Stimulated activated CD8-positive, alpha-beta memory T cell treated with anti-CD3 and anti-CD28 coated beads, Interleukin-7, amount 100 ng/mL, for 24 hours (primary cell): ENCODE results near the gene DYNC2H1.
"Not testable (repeated sequence)": the region's sequence is repeated elsewhere in the genome, so short reads cannot be mapped to it uniquely, and the experiment has no call there.

Experiments used
- DNase-seq: peaks from one replicate; pipeline ENCODE4 v3.0.0-alpha.2; 2020; ENCODE audit warnings: low read depth

The DYNC2H1 gene

GRCh38 chr11:103372906-103373305, 263.7 kb downstream of the DYNC2H1 start:
- DNase-seq: no peak

DNA sequence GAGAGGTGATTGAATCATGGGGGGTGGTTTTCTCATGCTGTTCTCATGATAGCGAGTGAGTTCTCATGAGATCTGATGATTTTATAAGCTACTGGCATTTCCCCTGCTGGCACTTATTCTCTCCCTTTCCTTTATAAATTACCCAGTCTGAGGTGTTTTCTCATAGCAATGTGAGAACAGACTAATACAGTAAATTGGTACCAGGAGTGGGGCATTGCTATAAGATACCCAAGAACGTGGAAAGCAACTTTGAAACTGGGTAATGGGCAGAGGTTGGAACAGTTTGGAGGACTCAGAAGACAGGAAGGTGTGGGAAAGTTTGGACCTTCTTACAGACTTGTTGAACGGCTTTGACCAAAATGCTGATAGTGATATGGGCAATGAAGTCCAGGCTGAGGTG, 265.0 kb downstream of the DYNC2H1 start:
- not testable (repeated sequence) for DNase-seq

GRCh38 chr11:103378931-103379330, 269.7 kb downstream of the DYNC2H1 start:
- DNase-seq: no peak

DNA sequence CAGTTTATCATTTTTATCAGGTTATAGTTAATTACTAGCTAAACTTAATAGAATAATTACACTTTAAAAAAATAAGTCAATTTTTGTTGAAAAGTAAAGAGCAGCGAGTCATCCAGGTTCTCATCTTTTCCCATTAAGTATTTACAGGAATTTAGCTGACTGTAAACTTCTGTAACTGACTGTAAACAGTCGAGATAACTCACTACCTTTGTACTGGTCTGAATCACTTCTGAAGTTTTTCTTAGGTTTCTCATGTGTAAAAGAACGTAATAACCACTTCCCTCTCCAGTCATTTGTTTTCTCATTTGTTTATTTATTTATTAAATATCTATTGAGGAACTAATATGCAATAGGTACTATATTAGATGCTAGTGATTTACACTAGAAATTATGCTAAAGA, 270.8 kb downstream of the DYNC2H1 start:
- no peak for DNase-seq

- DNase-seq: no peak
Observed at GRCh38 chr11:103384652-103385051, 275.4 kb downstream of the DYNC2H1 start.

DNA sequence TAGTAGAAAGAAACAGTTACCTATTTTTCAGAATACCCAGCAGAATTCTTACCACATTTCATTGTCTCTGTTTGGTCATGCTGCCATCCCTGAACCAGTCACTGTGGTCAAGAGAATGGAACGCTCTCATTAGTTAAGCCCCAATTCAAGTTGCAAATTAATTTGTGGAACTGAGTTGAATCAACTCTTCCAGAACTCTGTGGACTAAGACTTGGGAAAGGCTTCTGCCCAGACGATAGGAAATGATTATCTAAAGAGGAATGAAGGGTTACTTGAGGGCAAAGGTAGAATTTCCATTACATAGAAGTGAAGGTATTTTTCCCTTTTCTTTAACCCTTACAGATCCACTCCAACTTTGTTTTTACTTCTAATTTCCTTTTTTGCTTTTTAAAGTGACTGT, 286.4 kb downstream of the DYNC2H1 start:
- no peak for DNase-seq

DNA sequence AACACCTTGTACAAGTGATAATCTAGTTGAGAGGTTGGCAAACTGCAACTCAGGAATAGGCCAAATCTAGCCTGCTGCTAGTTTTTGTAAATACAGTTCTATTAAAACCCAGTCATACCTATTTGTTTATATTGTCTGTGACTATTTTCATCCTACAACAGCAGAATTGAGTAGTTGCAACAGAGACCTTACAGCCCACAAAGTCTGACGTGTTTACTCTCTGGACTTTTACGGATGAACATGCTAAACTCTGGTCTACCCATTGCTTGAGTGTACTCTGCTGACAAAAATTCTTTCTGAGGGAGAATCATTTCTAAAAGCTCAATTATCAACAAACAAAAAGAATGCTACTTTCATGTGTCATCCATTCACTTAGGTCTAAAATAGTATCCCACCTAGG, 287.0 kb downstream of the DYNC2H1 start:
- no peak for DNase-seq

DNA sequence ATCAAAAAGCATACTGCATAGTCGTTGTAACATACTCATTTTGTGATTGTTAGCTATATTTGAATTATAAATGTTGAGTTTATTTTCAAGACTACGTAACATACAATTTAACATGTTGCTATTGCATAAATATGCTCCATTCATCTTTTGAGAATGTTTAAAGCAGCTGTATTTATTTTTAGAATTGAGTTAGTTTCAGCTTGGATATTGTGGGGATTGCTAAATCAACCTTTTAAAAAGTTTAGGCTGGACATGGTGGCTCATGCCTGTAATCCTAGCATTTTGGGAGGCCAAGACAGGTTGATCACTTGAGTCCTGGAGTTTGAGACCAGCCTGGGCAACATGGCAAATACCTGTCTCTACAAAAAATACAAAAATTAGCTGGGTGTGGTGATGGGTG, 288.1 kb downstream of the DYNC2H1 start:
- DNase-seq: no peak

DNA sequence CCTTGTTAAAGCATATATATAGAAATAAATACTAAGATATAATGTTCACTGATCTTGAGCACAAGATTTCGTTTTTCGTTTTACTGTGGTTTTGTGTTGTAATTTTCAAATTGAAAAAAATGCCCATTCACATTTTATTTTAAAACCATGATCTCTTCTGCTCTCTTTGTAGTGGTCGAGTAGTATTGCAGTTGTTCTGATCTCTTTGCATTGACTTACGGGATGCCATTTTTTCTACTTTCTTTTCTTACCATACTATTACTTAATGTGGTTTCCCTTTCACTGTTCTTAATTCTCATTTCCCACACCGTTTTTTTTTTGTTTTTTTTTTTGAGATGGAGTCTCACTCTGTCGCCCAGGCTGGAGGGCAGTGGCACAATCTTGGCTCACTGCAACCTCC, 289.6 kb downstream of the DYNC2H1 start:
- DNase-seq: no peak

GRCh38 chr11:103406357-103406756, 297.1 kb downstream of the DYNC2H1 start:
- DNase-seq: no peak

- DNase-seq: no peak
Observed at GRCh38 chr11:103407641-103408040, 298.4 kb downstream of the DYNC2H1 start.

GRCh38 chr11:103413266-103413888, 304.2 kb downstream of the DYNC2H1 start:
- DNase-seq: no peak

- no peak for DNase-seq
Observed at GRCh38 chr11:103418014-103418413, 308.8 kb downstream of the DYNC2H1 start.

GRCh38 chr11:103420593-103420992, 311.4 kb downstream of the DYNC2H1 start:
- no peak for DNase-seq

DNA sequence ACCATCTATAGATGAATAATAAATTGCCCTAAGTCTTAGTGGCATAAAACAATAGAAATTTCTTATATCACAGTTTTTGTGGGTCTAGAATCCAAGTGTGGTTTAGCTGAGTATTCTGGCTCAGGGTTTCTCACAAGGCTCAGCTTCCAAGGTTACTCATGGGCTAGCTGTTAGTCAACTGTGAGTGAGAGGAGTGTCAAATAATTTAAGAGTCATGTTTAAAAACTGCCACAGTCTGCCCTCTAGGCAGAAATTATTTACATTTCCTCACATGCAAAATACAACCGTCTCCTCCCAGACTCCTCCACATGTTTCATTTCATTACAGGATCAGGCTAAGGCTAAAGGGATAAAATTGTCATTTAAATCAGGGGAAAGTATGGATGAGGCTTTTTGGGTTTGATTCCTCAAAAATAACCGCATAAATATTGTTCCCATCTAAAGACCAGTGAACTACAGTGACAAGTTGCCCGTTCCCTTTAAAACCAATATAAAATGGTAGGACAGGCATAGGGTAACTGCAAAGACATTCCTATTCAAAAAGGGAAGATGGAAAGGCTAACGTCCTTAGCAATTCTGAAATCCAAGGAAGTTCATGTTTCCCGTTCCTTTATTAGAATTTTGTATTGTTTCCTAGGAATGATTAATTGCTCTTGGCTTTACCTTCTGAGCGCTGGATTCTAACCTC, 324.3 kb downstream of the DYNC2H1 start:
- no peak for DNase-seq

DNA sequence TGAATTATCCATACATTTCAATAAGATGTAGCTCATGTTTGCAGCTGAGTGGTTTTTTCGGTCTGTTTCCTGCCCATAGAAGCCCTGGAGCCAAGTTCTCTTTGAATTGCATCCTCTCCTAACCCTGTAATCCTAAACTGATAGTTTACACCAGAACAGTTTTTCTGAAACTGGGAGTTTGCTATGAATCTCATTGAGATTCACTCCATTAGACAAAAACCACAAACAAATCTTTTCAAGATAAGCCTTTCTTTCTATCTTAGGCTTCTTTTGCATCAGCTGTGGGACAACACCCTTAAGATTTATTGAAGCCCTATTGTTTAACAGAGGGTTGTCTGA, 324.8 kb downstream of the DYNC2H1 start:
- DNase-seq: no peak

- DNase-seq: no peak
Observed at GRCh38 chr11:103436131-103436770, 327.0 kb downstream of the DYNC2H1 start.

DNA sequence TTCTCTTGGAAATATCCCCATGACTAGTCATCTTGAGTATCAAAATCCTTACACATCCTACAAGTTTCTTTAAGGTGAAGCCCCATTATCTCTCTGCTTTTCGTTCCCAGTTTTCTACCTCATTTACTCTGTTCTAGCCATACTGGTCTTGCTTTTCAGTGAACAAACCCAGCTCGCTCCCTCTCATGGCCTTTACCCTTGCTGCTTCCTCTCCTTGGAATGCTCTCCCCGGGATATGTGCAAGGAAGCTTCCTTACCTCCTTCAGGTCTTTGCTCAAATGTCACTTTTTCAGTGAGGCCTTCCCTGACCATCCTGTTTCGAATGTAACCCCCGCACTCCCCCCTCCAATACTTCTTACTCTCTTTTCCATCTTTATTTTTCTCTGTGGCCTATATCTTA, 331.8 kb downstream of the DYNC2H1 start:
- DNase-seq: no peak

DNA sequence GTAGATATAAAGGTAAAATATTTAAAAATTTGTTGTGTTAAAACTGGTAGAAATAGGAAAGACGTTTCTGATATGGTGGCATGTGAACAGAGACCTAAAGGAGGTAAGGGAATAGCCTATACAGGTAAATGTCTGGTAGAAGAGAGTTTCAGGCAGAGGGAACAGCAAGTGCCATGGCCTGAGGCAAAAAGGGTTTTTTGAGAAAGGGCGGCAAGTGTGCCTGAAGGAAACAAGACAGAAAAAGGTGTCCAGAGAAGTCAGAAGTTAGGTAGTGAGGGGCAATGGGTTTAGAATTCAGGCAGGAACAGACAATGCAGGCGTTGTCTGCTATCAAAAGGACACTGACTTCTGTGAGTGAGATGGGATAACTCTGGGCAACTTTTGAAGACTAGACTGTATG, 339.7 kb downstream of the DYNC2H1 start:
- no peak for DNase-seq

DNA sequence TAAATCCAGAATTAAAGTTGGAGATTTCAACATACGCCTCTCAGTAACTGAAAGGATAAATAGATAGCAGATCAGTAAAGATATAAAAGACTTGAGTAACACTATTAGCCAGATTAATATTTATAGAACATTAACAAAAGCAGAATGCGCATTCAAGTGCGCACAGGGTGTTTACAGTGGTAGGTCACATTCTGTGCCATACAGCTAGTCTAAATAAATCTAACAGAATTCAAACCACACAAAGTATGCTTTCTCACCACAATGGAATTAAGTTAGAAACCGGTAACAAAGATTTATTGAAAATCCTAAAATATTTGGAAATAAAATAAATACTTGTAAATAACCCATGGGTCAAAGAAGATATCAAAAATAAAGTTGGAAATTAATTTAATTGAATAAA, 341.0 kb downstream of the DYNC2H1 start:
- DNase-seq: no peak

DNA sequence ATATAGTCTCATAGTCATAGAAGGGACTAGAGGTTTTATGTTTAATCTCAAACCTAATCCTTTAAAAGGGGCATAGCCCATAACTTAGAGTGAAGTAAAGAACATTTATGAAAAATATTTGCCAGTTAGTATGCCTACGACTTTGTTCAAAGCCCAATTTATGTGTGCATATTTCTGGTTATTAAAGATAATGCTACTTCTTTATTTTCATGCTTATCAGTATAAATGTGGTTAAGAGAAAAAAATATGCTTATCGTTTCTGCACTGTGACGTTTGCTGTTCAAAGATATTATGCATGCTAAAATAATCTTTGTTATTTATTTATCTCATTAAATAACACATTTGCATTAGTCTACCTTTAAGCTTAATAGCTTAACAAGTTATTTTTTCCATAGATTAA, 343.9 kb downstream of the DYNC2H1 start:
- no peak for DNase-seq

DNA sequence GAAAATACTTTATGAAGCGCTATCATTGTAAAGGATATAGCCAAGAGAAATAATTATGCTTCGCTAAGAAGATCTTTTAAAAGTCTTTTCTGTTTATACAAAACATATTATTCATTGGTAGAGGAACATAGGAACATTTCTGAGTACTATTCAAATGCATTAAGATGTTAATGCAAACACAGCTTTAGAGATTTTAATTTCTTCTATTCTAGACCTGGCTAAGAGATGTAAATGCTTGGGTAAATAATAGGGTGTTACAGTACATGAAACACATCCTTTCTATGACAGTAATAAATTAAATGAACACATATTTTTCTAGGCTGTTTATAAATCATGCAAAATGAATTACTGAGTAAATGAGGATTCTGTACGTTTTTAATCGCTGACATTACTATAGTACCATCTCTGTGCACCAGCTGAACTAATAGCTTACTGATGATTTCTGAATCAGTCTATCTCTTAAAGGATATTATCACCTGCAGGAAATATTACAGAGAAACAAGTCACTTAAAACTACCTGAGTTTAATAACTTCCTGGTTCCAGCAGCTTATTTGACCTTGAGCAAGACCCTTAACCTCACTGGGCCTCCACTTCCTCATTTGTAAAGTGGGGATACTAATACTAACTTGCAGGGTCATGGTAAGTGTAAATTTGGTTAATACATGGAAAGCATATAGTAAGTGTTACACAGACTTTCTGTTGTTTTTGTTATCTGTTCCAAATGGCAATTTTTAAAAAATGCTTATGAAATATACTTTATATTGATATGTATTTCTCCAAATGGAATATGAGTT, 344.9 kb downstream of the DYNC2H1 start:
- DNase-seq: no peak

DNA sequence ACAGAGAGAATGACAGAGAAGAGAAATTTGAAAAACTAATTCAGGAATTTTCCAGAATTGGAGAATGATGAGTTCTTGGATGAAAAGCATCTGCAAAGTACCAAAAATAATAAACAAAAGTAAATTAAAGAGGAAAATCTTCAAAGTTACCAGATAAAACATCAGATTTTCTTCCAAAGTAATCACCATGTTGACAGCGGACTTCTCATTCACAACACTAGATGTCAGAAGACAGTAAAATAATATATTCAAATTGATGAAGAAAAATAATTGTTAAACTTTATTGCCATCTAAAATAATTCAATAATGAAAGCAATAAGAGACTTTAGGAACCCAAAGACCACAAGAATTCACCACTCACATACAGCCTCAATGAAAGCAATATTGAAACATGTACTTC, 355.2 kb downstream of the DYNC2H1 start:
- no peak for DNase-seq
